OCI-LY1 (cell line): ENCODE results near the gene UBASH3B.

Source experiments
- CTCF ChIP-seq: fragments of 200-600 bp; sonication (generic), shearing (Covaris generic); IDR thresholded peaks from 2 replicates; pipeline ENCODE4 v1.5.1; 2017; ENCODE audit warnings: mild to moderate bottlenecking, antibody characterized with exemption, low read length, moderate library complexity, mixed read lengths
- EZH2 ChIP-seq: fragments of 200-600 bp; sonication (generic), shearing (Covaris generic); IDR thresholded peaks from 2 replicates; pipeline ENCODE4 v1.8.0; 2017; ENCODE audit warnings: borderline replicate concordance, mixed run types, mild to moderate bottlenecking, antibody characterized with exemption, low read length, moderate library complexity, mixed read lengths

- TF ChIP-seq CTCF (no peak), EZH2 (no peak)
These were observed 87.7 kb downstream of the UBASH3B start for GRCh38 chr11:122743097-122743741.
